WTC11 (cell line): ENCODE measurements around the gene DNAAF2.

Experiments used
- CTCF ChIP-seq: fragments of 200-600 bp; IDR thresholded peaks from 2 replicates; pipeline ENCODE4 v1.8.0; 2022; ENCODE audit warnings: antibody characterized with exemption
- TEAD1 ChIP-seq: sonication (generic); formaldehyde crosslinking; IDR thresholded peaks from 2 replicates; pipeline ENCODE4 v1.8.0; 2022; ENCODE audit warnings: mild to moderate bottlenecking, missing genetic modification reagents
- ZNF263 ChIP-seq: sonication (generic); formaldehyde crosslinking; IDR thresholded peaks from 2 replicates; pipeline ENCODE4 v1.8.1; 2022; ENCODE audit warnings: low read depth, mild to moderate bottlenecking, moderate library complexity, missing genetic modification reagents
- ZNF317 ChIP-seq: sonication (generic); formaldehyde crosslinking; IDR thresholded peaks from 2 replicates; pipeline ENCODE4 v1.8.1; 2023; ENCODE audit warnings: low read depth, mild to moderate bottlenecking, moderate library complexity, missing genetic modification reagents, borderline replicate concordance

DNA sequence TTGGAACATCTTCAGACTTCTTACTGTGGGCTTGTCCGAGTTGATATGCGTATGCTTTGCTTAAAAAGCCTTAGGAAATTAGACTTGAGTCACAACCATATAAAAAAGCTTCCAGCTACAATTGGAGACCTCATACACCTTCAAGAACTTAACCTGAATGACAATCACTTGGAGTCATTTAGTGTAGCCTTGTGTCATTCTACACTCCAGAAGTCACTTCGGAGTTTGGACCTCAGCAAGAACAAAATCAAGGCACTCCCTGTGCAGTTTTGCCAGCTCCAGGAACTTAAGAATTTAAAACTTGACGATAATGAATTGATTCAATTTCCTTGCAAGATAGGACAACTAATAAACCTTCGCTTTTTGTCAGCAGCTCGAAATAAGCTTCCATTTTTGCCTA lies 27.5 kb downstream of the DNAAF2 start:
- TF ChIP-seq CTCF (no peak), ZNF263 (no peak), TEAD1 (CRISPR knock-in tag) (no peak), ZNF317 (CRISPR knock-in tag) (no peak)
